Mucosa of rectum (tissue), 2 donors: ENCODE measurements around the gene USE1.

ENCODE experiments used
- H3K27ac ChIP-seq, 2 donors: one replicate each; pipeline ENCODE4 v1.7.0; 2013; ENCODE audit warnings: inconsistent platforms in 2 of 2, low read depth in 2 of 2, low read length in 2 of 2
- H3K27me3 ChIP-seq, 2 donors: one replicate each; pipeline ENCODE4 v1.7.0; 2013; ENCODE audit warnings: low read length in 2 of 2; ENCODE audit not compliant: control insufficient read depth in 2 of 2, insufficient read depth in 2 of 2
- H3K36me3 ChIP-seq, 2 donors: one replicate each; pipeline ENCODE4 v1.7.0; 2013; ENCODE audit warnings: low read length in 2 of 2; ENCODE audit not compliant: control insufficient read depth in 2 of 2, insufficient read depth in 2 of 2
- H3K4me1 ChIP-seq, 2 donors: one replicate each; pipeline ENCODE4 v1.7.0; 2013; ENCODE audit warnings: low read length in 2 of 2, mild to moderate bottlenecking in 1 of 2; ENCODE audit not compliant: control insufficient read depth in 2 of 2, insufficient read depth in 2 of 2
- H3K4me3 ChIP-seq, 2 donors: one replicate each; pipeline ENCODE4 v1.7.0; 2013; ENCODE audit warnings: low read length in 2 of 2
- H3K9ac ChIP-seq, 2 donors: one replicate each; pipeline ENCODE4 v1.7.0; 2013; ENCODE audit warnings: low read length in 2 of 2, low read depth in 1 of 2, mild to moderate bottlenecking in 1 of 2
- H3K9me3 ChIP-seq, 2 donors: one replicate each; pipeline ENCODE4 v1.7.0; 2013; ENCODE audit warnings: low read length in 2 of 2; ENCODE audit not compliant: control insufficient read depth in 2 of 2
- donor health status: healthy.
- donor health status: Normal muscosa, but diverticular disease.

Gene USE1

DNA sequence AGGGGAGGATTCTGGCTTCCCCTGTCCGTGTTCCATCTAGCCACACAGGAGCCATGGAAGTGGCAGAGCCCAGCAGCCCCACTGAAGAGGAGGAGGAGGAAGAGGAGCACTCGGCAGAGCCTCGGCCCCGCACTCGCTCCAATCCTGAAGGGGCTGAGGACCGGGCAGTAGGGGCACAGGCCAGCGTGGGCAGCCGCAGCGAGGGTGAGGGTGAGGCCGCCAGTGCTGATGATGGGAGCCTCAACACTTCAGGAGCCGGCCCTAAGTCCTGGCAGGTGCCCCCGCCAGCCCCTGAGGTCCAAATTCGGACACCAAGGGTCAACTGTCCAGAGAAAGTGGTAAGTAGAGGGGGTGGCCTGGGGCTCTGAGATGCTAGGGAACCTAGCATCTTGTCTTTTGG lies 53.6 kb downstream of the USE1 start:
- H3K27me3 ChIP-seq = no peaks in the 10 kb centered on the region
- no peaks in the 10 kb centered on the region for H3K9me3 ChIP-seq
- peaks cover 11 to 21% of the 10 kb centered on the region in 2 donors for H3K36me3 ChIP-seq
- peaks cover 5 to 7% of the 10 kb centered on the region in 2 donors for H3K4me1 ChIP-seq
- H3K4me3 ChIP-seq = no peak overlapping the region
- H3K27ac ChIP-seq = no peak overlapping the region
- H3K9ac ChIP-seq = no peak overlapping the region
